Mucosa of rectum (tissue), 2 donors: Measurements from ENCODE around the gene PASK.

Experiments
- H3K27ac ChIP-seq, 2 donors: one replicate each; pipeline ENCODE4 v1.7.0; 2013; ENCODE audit warnings: inconsistent platforms in 2 of 2, low read depth in 2 of 2, low read length in 2 of 2
- H3K27me3 ChIP-seq, 2 donors: one replicate each; pipeline ENCODE4 v1.7.0; 2013; ENCODE audit warnings: low read length in 2 of 2; ENCODE audit not compliant: control insufficient read depth in 2 of 2, insufficient read depth in 2 of 2
- H3K36me3 ChIP-seq, 2 donors: one replicate each; pipeline ENCODE4 v1.7.0; 2013; ENCODE audit warnings: low read length in 2 of 2; ENCODE audit not compliant: control insufficient read depth in 2 of 2, insufficient read depth in 2 of 2
- H3K4me1 ChIP-seq, 2 donors: one replicate each; pipeline ENCODE4 v1.7.0; 2013; ENCODE audit warnings: low read length in 2 of 2, mild to moderate bottlenecking in 1 of 2; ENCODE audit not compliant: control insufficient read depth in 2 of 2, insufficient read depth in 2 of 2
- H3K4me3 ChIP-seq, 2 donors: one replicate each; pipeline ENCODE4 v1.7.0; 2013; ENCODE audit warnings: low read length in 2 of 2
- H3K9ac ChIP-seq, 2 donors: one replicate each; pipeline ENCODE4 v1.7.0; 2013; ENCODE audit warnings: low read length in 2 of 2, low read depth in 1 of 2, mild to moderate bottlenecking in 1 of 2
- H3K9me3 ChIP-seq, 2 donors: one replicate each; pipeline ENCODE4 v1.7.0; 2013; ENCODE audit warnings: low read length in 2 of 2; ENCODE audit not compliant: control insufficient read depth in 2 of 2
- donor health status: healthy.
- donor health status: Normal muscosa, but diverticular disease.

PASK gene

DNA sequence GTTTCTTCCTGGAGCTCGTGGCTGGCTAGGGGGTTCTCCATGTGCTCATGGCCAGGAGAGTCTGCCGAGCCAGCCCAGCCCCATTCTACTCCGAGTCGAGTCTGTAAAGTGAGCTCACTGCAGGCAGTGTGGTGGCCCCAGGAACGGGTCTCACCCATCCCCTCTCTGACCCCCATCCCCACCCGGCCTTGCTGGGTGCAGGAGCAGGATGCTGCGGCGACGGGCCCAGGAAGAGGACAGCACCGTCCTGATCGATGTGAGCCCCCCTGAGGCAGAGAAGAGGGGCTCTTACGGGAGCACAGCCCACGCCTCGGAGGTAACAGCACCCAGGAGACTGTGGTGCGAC lies 40.6 kb upstream of the PASK start:
- no peaks in the 10 kb centered on the region for H3K36me3 ChIP-seq
- peak overlapping the region; percentile 37 to 65 for H3K27ac ChIP-seq
- H3K4me1 ChIP-seq = peaks cover 5 to 6% of the 10 kb centered on the region in 2 donors
- H3K9me3 ChIP-seq = no peaks in the 10 kb centered on the region
- no peak overlapping the region for H3K4me3 ChIP-seq
- no peaks in the 10 kb centered on the region for H3K27me3 ChIP-seq
- H3K9ac ChIP-seq = no peak overlapping the region

- peak overlapping the region; percentile 14 to 74 for H3K9ac ChIP-seq
Measured at GRCh38 chr2:241189093-241189855, 40.0 kb upstream of the PASK start.

DNA sequence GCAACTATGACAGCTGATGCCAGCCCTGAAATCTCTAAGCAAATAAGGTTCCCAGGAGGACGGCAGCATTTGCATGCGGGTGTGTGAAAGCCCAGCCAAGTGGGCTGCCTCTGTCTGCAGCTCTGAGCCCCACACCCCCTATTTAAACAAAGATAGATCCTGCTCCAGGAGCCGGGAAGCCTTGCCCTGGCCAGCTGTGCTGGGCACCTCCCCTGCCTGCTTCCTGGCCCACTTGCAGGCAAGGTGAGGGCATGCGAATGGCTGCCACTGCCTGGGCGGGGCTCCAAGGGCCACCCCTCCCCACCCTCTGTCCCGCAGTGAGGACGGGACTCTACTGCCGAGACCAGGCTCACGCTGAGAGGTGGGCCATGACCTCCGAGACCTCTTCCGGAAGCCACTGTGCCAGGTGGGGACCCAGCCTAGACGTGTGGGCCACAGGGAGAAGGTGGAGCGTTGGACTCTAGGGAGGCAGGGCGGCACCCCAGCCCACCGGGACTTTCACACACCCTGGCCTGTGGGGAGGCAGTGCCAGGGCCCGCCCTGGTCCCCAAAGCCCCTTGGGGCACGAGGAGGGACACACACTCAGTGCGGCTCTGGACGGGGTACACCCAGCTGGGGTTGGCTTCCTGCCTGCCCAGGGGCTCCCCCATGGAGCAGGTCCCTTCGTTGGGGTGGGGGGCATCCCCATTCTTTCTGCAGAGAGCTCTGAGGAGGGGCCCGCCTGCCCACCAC lies 39.3 kb upstream of the PASK start, which contains the start of gene ANO7:
Gene ANO7 (plus strand): TSS at position 317 of the 732 bp plus-strand sequence. CDS start 1,387 bp downstream, outside the sequence.
- Histone ChIP-seq H3K9ac (peak within 1 kb of the TSS; percentile 14 to 74), H3K27ac (peak within 1 kb of the TSS; percentile 65 to 67), H3K36me3 (peaks cover 0 to 2% of the 10 kb centered on the region in 2 donors), H3K4me3 (peak within 1 kb of the TSS; percentile 57 to 60), H3K27me3 (no peaks in the 10 kb centered on the region), H3K9me3 (no peaks in the 10 kb centered on the region), H3K4me1 (peaks cover 5 to 6% of the 10 kb centered on the region in 2 donors)

More at GRCh38 chr2:241189093-241189855, 40.0 kb upstream of the PASK start:
- Histone ChIP-seq H3K4me3 (peak overlapping the region; percentile 57 to 60), H3K9me3 (no peaks in the 10 kb centered on the region), H3K27ac (peak overlapping the region; percentile 65 to 67), H3K27me3 (no peaks in the 10 kb centered on the region), H3K36me3 (no peaks in the 10 kb centered on the region), H3K4me1 (peaks cover 5 to 6% of the 10 kb centered on the region in 2 donors)

DNA sequence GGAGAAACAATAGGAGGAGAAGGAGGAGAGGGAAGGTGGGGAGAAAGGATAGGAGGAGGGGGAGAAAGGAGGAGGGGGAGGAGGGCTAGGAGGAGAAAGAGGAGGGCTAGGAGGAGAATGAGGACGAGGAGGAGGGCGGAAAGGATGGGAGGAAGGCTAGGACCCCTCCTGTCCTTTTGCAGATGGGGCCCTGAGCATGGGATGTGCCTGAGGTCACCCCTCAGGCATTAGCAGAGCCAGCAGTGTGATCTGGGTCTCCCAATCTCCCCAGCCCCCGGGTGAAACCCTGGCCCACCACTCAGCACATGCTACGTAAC lies 38.6 kb upstream of the PASK start:
- Histone ChIP-seq H3K9ac (no peak overlapping the region), H3K36me3 (peaks cover 5 to 6% of the 10 kb centered on the region in 2 donors), H3K4me3 (peak overlapping the region; percentile 57 to 60), H3K27ac (peak overlapping the region; percentile 17 to 60), H3K4me1 (peaks cover 5 to 6% of the 10 kb centered on the region in 2 donors), H3K27me3 (no peaks in the 10 kb centered on the region), H3K9me3 (no peaks in the 10 kb centered on the region)

DNA sequence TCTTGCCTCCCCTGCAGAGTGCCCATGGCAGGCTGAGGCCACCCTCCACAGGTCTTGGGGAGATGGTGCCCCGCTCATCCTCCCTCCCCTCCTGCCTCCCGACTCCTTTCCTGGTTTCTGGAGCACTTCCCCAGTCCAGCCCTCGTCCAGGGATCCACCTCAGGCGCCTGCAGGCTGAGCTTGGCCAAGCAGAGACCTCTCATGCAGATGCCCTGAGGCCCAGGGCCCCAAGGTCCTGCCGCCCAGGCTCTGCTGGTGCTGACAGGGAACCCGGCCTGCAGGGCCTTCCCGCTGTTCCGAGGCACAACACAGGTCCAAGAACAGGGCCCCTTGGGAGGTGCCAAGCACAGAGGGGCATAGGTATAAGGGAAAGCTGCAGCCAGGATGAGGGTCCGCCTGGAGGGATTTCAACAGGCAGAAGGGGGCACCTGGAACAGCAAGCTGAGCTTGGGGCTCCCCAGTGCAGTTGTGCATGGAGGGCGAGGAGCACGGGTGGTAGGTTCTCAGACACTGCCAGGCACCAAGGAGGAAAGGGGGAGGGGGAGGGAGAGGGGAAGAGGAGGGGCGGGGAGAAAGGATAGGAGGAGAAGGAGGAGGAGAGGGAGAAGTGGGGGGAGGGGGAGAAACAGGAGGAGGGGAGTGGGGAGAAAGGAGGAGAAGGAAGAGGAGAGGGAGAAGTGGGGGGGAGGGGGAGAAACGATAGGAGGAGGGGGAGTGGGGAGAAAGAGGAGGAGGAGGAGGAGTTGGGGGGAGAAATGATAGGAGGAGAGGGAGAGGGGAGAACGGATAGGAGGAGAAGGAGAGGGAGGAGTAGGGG lies 38.0 kb upstream of the PASK start:
- H3K27ac ChIP-seq = peak overlapping the region in 1 of 2 donors; percentile 60
- H3K27me3 ChIP-seq = no peaks in the 10 kb centered on the region
- peaks cover 7 to 10% of the 10 kb centered on the region in 2 donors for H3K36me3 ChIP-seq
- no peak overlapping the region for H3K9ac ChIP-seq
- H3K9me3 ChIP-seq = no peaks in the 10 kb centered on the region
- peaks cover 5 to 6% of the 10 kb centered on the region in 2 donors for H3K4me1 ChIP-seq
- H3K4me3 ChIP-seq = no peak overlapping the region

DNA sequence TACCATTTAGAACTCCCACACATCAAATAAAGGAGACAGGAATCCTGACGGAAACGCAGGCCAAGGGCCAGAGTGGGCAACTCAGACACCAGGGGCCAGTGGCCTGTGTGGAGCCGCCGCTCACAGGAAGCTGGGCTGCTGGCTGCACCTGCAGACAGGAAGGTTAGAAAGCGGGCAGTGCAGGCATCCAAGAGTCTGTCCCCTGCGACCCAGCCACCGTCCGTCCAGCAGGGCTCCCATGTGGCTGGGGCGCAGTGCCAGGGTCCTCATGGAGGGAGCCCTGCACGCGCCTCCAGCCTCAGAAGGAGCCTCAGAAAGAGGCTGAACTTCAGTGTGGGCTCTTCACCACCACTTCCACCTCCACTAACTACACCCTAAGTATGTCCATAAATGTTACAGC lies 36.7 kb upstream of the PASK start:
- Histone ChIP-seq H3K4me3 (no peak overlapping the region), H3K4me1 (peaks cover 5 to 6% of the 10 kb centered on the region in 2 donors), H3K36me3 (peaks cover 7 to 10% of the 10 kb centered on the region in 2 donors), H3K27me3 (no peaks in the 10 kb centered on the region), H3K9me3 (no peaks in the 10 kb centered on the region), H3K9ac (no peak overlapping the region), H3K27ac (no peak overlapping the region)

- Histone ChIP-seq H3K36me3 (peaks cover 8 to 13% of the 10 kb centered on the region in 2 donors), H3K4me1 (peaks cover 5 to 6% of the 10 kb centered on the region in 2 donors), H3K27ac (no peak overlapping the region), H3K4me3 (no peak overlapping the region), H3K9me3 (no peaks in the 10 kb centered on the region), H3K9ac (no peak overlapping the region), H3K27me3 (no peaks in the 10 kb centered on the region)
Measured at GRCh38 chr2:241184901-241185300, 35.6 kb upstream of the PASK start.

DNA sequence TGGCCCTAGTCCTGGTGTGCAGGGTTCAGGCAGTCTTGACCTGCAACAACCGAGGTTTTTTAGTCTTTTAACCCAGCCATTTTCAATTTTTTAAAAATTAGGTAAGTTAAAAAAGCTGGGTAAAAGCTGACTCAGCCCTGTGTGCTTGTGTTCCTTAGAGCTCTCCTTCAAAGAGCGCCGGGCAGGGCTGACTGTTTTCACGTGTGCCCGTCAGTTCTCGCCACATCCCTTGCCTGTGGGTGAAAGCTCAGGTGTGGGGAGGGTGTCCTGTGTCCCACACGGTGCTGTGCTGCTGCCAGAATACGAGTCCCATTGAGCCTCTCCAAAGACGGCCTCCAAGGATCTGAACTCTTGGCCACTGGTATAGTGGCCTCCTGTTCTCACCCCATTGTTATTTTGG lies 33.9 kb upstream of the PASK start:
- Histone ChIP-seq H3K27ac (no peak overlapping the region), H3K4me3 (no peak overlapping the region), H3K9ac (no peak overlapping the region), H3K4me1 (peaks cover 4% of the 10 kb centered on the region in 2 donors), H3K36me3 (peaks cover 12 to 22% of the 10 kb centered on the region in 2 donors), H3K27me3 (no peaks in the 10 kb centered on the region), H3K9me3 (no peaks in the 10 kb centered on the region)

DNA sequence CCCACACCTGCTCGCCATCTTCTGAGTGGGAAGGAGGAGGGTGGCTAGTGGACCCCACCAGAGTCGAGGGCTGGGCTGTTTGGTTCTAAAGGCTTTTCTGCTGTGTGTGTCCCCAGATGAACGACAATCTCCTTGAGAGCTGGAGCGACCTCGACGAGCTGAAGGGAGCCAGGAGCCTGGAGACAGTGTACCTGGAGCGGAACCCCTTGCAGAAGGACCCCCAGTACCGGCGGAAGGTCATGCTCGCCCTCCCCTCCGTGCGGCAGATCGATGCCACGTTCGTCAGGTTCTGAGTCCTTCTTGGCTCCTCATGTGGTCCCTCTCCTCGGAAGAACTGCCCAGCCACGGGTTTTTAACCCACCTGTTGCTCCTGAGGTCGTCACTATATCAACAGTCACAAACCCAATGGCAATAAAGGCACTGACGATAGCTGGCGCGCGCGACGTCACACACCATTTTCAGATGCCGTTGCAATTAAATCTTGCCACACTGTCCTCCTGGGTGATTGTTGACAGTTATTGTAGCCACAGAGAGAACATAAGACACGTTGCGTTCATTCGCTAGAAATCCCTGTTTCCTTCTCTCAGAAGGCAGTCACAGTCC lies 33.4 kb upstream of the PASK start:
- peaks cover 17 to 22% of the 10 kb centered on the region in 2 donors for H3K36me3 ChIP-seq
- H3K27me3 ChIP-seq = no peaks in the 10 kb centered on the region
- H3K9ac ChIP-seq = no peak overlapping the region
- no peaks in the 10 kb centered on the region for H3K9me3 ChIP-seq
- no peak overlapping the region for H3K27ac ChIP-seq
- H3K4me3 ChIP-seq = no peak overlapping the region
- H3K4me1 ChIP-seq = no peaks in the 10 kb centered on the region
